ENCODE results near the gene DLG2. TPM values are rescaled to one million over a fixed set of nuclear protein-coding genes. Genes with fewer than 3 reads are reported as not detected.

DLG2 gene
- polyA plus RNA-seq, 3 donors = 0.24 to 0.39 TPM; not detected in 1

DNA sequence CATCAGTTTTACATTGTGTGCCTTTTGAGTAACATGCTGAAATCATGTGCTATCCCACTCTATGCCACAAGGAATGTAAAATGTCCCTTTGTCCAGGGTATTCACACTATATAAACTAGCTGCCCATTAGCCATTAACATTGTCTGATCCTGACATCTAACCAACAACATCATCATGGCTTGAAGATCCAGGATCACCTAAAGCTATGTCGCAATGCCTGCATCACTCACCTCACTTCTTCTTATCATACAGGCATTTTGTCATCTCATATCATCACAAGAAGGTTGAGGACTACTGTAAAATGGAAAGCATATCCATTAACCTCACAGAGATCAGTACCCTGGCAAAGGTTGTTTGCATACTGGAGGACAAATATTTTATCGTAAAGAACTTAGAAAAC is 742.3 kb downstream of the DLG2 start:
- H3K36me3 ChIP-seq (replicated peaks in 1 of 2; ENCODE audit: control insufficient read depth in 1 of 2, insufficient read depth in 2 of 2, low read length in 2 of 2) = no peaks in the 10 kb centered on the region
- H3K27ac Mint-ChIP-seq = no peak overlapping the region
- no peak overlapping the region for H3K4me2 ChIP-seq (replicated peaks; ENCODE audit: extremely low read depth, low read length, poor library complexity, severe bottlenecking)
- TF ChIP-seq, protein P1, sequence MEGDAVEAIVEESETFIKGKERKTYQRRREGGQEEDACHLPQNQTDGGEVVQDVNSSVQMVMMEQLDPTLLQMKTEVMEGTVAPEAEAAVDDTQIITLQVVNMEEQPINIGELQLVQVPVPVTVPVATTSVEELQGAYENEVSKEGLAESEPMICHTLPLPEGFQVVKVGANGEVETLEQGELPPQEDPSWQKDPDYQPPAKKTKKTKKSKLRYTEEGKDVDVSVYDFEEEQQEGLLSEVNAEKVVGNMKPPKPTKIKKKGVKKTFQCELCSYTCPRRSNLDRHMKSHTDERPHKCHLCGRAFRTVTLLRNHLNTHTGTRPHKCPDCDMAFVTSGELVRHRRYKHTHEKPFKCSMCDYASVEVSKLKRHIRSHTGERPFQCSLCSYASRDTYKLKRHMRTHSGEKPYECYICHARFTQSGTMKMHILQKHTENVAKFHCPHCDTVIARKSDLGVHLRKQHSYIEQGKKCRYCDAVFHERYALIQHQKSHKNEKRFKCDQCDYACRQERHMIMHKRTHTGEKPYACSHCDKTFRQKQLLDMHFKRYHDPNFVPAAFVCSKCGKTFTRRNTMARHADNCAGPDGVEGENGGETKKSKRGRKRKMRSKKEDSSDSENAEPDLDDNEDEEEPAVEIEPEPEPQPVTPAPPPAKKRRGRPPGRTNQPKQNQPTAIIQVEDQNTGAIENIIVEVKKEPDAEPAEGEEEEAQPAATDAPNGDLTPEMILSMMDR (IDR thresholded peaks at IDR 0.05) = no peak
- no peaks in the 10 kb centered on the region for H3K27me3 Mint-ChIP-seq (ENCODE audit: low read depth in 3 of 3)
- H3K4me1 Mint-ChIP-seq = no peaks in the 10 kb centered on the region
- no peak overlapping the region for H3K9ac ChIP-seq (ENCODE audit: insufficient read depth, low read length, poor library complexity, severe bottlenecking)
- H3K4me3 Mint-ChIP-seq = no peak overlapping the region
- peaks cover 0 to 2% (median 0%) of the 10 kb centered on the region in 7 donors for H3K9me3 Mint-ChIP-seq
- H3K27ac ChIP-seq (ENCODE audit: low read depth in 1 of 2, low read length in 2 of 2) = no peak overlapping the region
- no peak overlapping the region for H2AFZ ChIP-seq (ENCODE audit: insufficient read depth, low read depth, low read length, poor library complexity, severe bottlenecking)
- H3K9me3 ChIP-seq (replicated peaks in 1 of 2; ENCODE audit: control insufficient read depth in 1 of 2, insufficient read depth in 1 of 2, low read length in 2 of 2) = no peaks in the 10 kb centered on the region
- H3K27me3 ChIP-seq (ENCODE audit: control insufficient read depth in 2 of 2, insufficient read depth in 2 of 2, low read length in 2 of 2) = no peaks in the 10 kb centered on the region
- intact Hi-C loops (cut with micrococcal nuclease) = no loop called here
- no peaks in the 10 kb centered on the region for H3K79me2 ChIP-seq (ENCODE audit: insufficient read depth, low read length)
- H3K36me3 Mint-ChIP-seq = no peaks in the 10 kb centered on the region
- no peaks in the 10 kb centered on the region for H3K4me1 ChIP-seq (ENCODE audit: control insufficient read depth in 1 of 2, insufficient read depth in 2 of 2, low read length in 2 of 2)
- no peak for DNase-seq
- H3K4me3 ChIP-seq (replicated peaks in 1 of 3; ENCODE audit: low read depth in 2 of 3, low read length in 3 of 3) = no peak overlapping the region
- H4K20me1 ChIP-seq (ENCODE audit: insufficient read depth, low read length) = no peaks in the 10 kb centered on the region
- no CpG with 5 or more reads among the region's 2 CpGs for WGBS (ENCODE audit: insufficient coverage)

DNA sequence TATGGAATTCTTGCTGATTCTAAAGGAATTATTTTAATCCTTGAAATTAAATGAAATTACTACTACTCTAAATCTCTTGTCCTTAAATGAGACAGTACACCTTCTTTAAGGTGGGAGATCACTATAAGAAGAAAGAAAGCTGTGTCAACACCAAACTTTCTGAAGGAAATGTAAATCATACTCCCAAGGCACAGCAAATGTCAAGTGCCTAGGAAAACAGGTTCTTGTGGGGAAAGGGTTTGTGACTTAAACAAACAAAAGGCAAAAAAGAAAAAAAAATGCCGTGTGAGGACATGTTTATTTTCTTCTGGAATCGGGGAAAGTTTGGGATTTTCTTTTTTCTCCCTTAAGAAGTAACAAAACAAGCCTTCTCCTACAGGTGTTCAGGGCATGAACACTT is 745.1 kb downstream of the DLG2 start:
- Histone ChIP-seq H3K4me3 (replicated peaks in 1 of 3; ENCODE audit: low read depth in 2 of 3, low read length in 3 of 3) (no peak overlapping the region), H4K20me1 (ENCODE audit: insufficient read depth, low read length) (no peaks in the 10 kb centered on the region), H3K27ac (ENCODE audit: low read depth in 1 of 2, low read length in 2 of 2) (no peak overlapping the region), H3K9me3 (replicated peaks in 1 of 2; ENCODE audit: control insufficient read depth in 1 of 2, insufficient read depth in 1 of 2, low read length in 2 of 2) (peaks cover 0 to 4% of the 10 kb centered on the region in 2 donors), H3K27me3 (ENCODE audit: control insufficient read depth in 2 of 2, insufficient read depth in 2 of 2, low read length in 2 of 2) (no peaks in the 10 kb centered on the region), H2AFZ (ENCODE audit: insufficient read depth, low read depth, low read length, poor library complexity, severe bottlenecking) (no peak overlapping the region), H3K4me1 (ENCODE audit: control insufficient read depth in 1 of 2, insufficient read depth in 2 of 2, low read length in 2 of 2) (no peaks in the 10 kb centered on the region), H3K9ac (ENCODE audit: insufficient read depth, low read length, poor library complexity, severe bottlenecking) (no peak overlapping the region), H3K4me2 (replicated peaks; ENCODE audit: extremely low read depth, low read length, poor library complexity, severe bottlenecking) (no peak overlapping the region), H3K36me3 (replicated peaks in 1 of 2; ENCODE audit: control insufficient read depth in 1 of 2, insufficient read depth in 2 of 2, low read length in 2 of 2) (no peaks in the 10 kb centered on the region), H3K79me2 (ENCODE audit: insufficient read depth, low read length) (no peaks in the 10 kb centered on the region)
- intact Hi-C loops (cut with micrococcal nuclease) = no loop called here
- DNase-seq = no peak
- H3K27me3 Mint-ChIP-seq (ENCODE audit: low read depth in 3 of 3) = no peaks in the 10 kb centered on the region
- H3K27ac Mint-ChIP-seq = no peak overlapping the region
- no peak overlapping the region for H3K4me3 Mint-ChIP-seq
- WGBS (ENCODE audit: insufficient coverage) = no CpG with 5 or more reads among the region's 2 CpGs
- no peaks in the 10 kb centered on the region for H3K36me3 Mint-ChIP-seq
- TF ChIP-seq, protein P1 (IDR thresholded peaks at IDR 0.05) = no peak
- H3K4me1 Mint-ChIP-seq = no peaks in the 10 kb centered on the region
- H3K9me3 Mint-ChIP-seq = peaks cover 0 to 3% (median 0%) of the 10 kb centered on the region in 7 donors

Measured in CD14-positive monocyte (primary cell).